GM12891 (cell line): ENCODE results near the gene RYR3.

Source experiments
- PAX5 ChIP-seq: IDR thresholded peaks from 2 replicates; pipeline ENCODE4 v1.6.1; 2011; ENCODE audit warnings: low read length, moderate library complexity, mild to moderate bottlenecking; ENCODE audit not compliant: insufficient read depth, severe bottlenecking
- POLR2A ChIP-seq: IDR thresholded peaks from 2 replicates; pipeline ENCODE4 v1.6.1; 2011; ENCODE audit warnings: low read depth, low read length, control low read depth
- POLR2AphosphoS5 ChIP-seq: IDR thresholded peaks from 2 replicates; pipeline ENCODE4 v1.6.1; 2011; ENCODE audit warnings: low read depth, low read length, control low read depth
- POU2F2 ChIP-seq: IDR thresholded peaks from 2 replicates; pipeline ENCODE4 v1.6.1; 2011; ENCODE audit warnings: low read depth, mild to moderate bottlenecking, control low read depth, low read length, moderate library complexity
- SPI1 ChIP-seq: IDR thresholded peaks from 2 replicates; pipeline ENCODE4 v1.6.1; 2011; ENCODE audit warnings: low read depth, low read length, control low read depth
- TAF1 ChIP-seq: IDR thresholded peaks from 2 replicates; pipeline ENCODE4 v1.6.1; 2011; ENCODE audit warnings: low read depth, low read length, control low read depth

- no peak for TF ChIP-seq POLR2AphosphoS5
- no peak for TF ChIP-seq SPI1
- no peak for TF ChIP-seq POLR2A
- no peak for TF ChIP-seq TAF1
- no peak for TF ChIP-seq POU2F2
- TF ChIP-seq PAX5 = no peak
Measured at GRCh38 chr15:33553157-33553556, 242.4 kb downstream of the RYR3 start.
